Heart right ventricle (tissue), 16 donors: Measurements from ENCODE around the gene GORASP1. TPM values are rescaled to one million over a fixed set of nuclear protein-coding genes. Genes with fewer than 3 reads are reported as not detected.

Experiments
- ATAC-seq, 8 donors: fragments of 200-7000 bp; cut with Tn5 transposase; one replicate each; pipeline ENCODE4 v1.9.1; 2020; ENCODE audit warnings: mild to moderate bottlenecking in 8 of 8, moderate library complexity in 8 of 8, moderate number of reproducible peaks in 1 of 8
- DNase-seq, 2 donors: peaks; one replicate each; pipeline ENCODE4 v3.0.0-alpha.2; 2020
- H3K27ac ChIP-seq, 10 donors: fragments of 200-600 bp; sonication (generic) in 2 of 10; one replicate each; pipeline versions ENCODE4 v1.5.0 to v1.8.0; 2020 to 2022; ENCODE audit warnings: mild to moderate bottlenecking in 3 of 10
- H3K27me3 ChIP-seq, 7 donors: fragments of 200-600 bp; one replicate each; pipeline ENCODE4 v1.8.0; 2021 to 2022; ENCODE audit warnings: mild to moderate bottlenecking in 2 of 7
- H3K36me3 ChIP-seq, 9 donors: fragments of 200-600 bp; sonication (generic) in 1 of 9; one replicate each; pipeline versions ENCODE4 v1.5.0 to v1.8.0; 2020 to 2022; ENCODE audit warnings: mild to moderate bottlenecking in 2 of 9
- H3K4me1 ChIP-seq, 9 donors: fragments of 200-600 bp; sonication (generic) in 1 of 9; one replicate each; pipeline versions ENCODE4 v1.5.0 to v1.8.0; 2020 to 2022; ENCODE audit warnings: mild to moderate bottlenecking in 4 of 9
- H3K4me3 ChIP-seq, 10 donors: fragments of 200-600 bp; sonication (generic) in 2 of 10; one replicate each; pipeline versions ENCODE4 v1.5.0 to v1.8.0; 2020 to 2022; ENCODE audit warnings: mild to moderate bottlenecking in 7 of 10, moderate library complexity in 2 of 10
- H3K9me3 ChIP-seq, 11 donors: fragments of 200-600 bp in 10 of 11; sonication (generic) in 2 of 11; one replicate each; pipeline versions ENCODE4 v1.5.0 to v1.8.0; 2013 to 2022; ENCODE audit warnings: mild to moderate bottlenecking in 2 of 11, control low read depth in 1 of 11, moderate library complexity in 1 of 11
- CTCF ChIP-seq, 9 donors: fragments of 200-600 bp; sonication (generic) in 2 of 9; IDR thresholded peaks; one replicate each; pipeline versions ENCODE4 v1.5.0 to v1.8.0; 2021 to 2022; ENCODE audit warnings: antibody characterized with exemption in 9 of 9, mild to moderate bottlenecking in 5 of 9, moderate library complexity in 1 of 9
- WGBS, 2 donors: extraction: QIAGEN DNeasy Blood & Tissue Kit; methylation state at CpG; one replicate each; pipeline ENCODE4 v1.1.7; 2013; ENCODE audit warnings: inconsistent platforms in 1 of 2; 5-methylcytosine and 5-hydroxymethylcytosine counted together
- intact Hi-C, 10 donors: fragments of 100-400 bp; cut with DNase I; formaldehyde crosslinking; loops; one replicate each; pipeline versions ENCODE4 v1.11.1 to v1.14.2; 2022
- polyA plus RNA-seq, 2 donors: library from polyadenylated mRNA; stranded (reverse); fragments of 200-250 nt; gene quantifications; one replicate each; pipeline ENCODE4 v1.2.3, GENCODE V29; 2013
- total RNA-seq, 10 donors: library from RNA; stranded (reverse); fragmentation: NEBNext Ultra II Directional in 3 of 10; extraction: Animal tissue kit (Norgen Biotek cat#: 25700) in 3 of 10; gene quantifications; one replicate each; pipeline versions ENCODE4 v1.2.1 to v1.2.4, GENCODE V29; 2021 to 2023
- donor health status: Arrhythmogenic right ventricular cardiomyopathy.
- donor health status: ischemic (EF 13 %, LVEDD 7.1; RV severe dilation, severe dysfunction).
- donor health status: healthy with polysubstance abuse.
- donor health status: DM: no; HTN: yes; CAD: no.
- donor health status: DM: no; HTN: no; CAD: no.
- donor health status: ischemic (EF 25% LVEDD 6.9; RV normal size, moderate dysfunction).
- donor health status: ischemic (EF 25% LVEDD 5.7; RV mildly dilated, moderate dysfunction).
- donor health status: healthy.
- donor health status: DM: yes; HTN: yes; CAD: no.
- donor health status: Ischemic cardiomyopathy.
- donor health status: ischemic (EF 35%, LVEDD 5.7; RV mildly dilated, moderate dysfunction).
- donor health status: nonischemic (EF 11% LVEDD 7.7; RV severe dilation, severe dysfunction).
- donor health status: DM: yes; HTN: yes; CAD: no.
- donor health status: PGD.
- donor health status: ischemic (EF 29% LVEDD 5.4; RV normal size, mild dysfunction).
- donor health status: nonischemic (EF 23%, LVEDD 6.1; RV moderate dilation, normal function).

Gene GORASP1
- total and polyA plus RNA-seq, 12 donors, result 28.4 to 54.2 (median 40.6) TPM

- intact Hi-C loops, result loop anchor here in 6 of 10 donors (2.0 to 10.0 kb wide), 4 partner anchors 42 to 52 kb away; no protein-coding TSS in a partner anchor
- peaks cover 0 to 22% (median 0%) of the 10 kb centered on the region in 9 donors for H3K36me3 ChIP-seq
- no peaks in the 10 kb centered on the region for H3K27me3 ChIP-seq
- peaks cover 13 to 55% (median 33%) of the 10 kb centered on the region in 9 donors for H3K4me1 ChIP-seq
- 49 to 52% methylated on average over 8 of the region's 8 CpGs for WGBS, 2 donors
- no peak for TF ChIP-seq CTCF (IDR thresholded peaks at IDR 0.05)
- peak; percentile 34 to 83 (median 52) for ATAC-seq
- H3K9me3 ChIP-seq, result no peaks in the 10 kb centered on the region
- H3K27ac ChIP-seq, result peak overlapping the region in 6 of 10 donors; percentile 9 to 63 (median 47)
- DNase-seq, result peak; percentile 49 to 50
- no peak overlapping the region for H3K4me3 ChIP-seq
Measured at GRCh38 chr3:39135170-39135805, 27.9 kb upstream of the GORASP1 start.

GRCh38 chr3:39134305-39134704 is 26.9 kb upstream of the GORASP1 start:
- Histone ChIP-seq H3K36me3 (peaks cover 0 to 19% (median 0%) of the 10 kb centered on the region in 9 donors), H3K27me3 (no peaks in the 10 kb centered on the region), H3K4me3 (no peak overlapping the region), H3K4me1 (peaks cover 8 to 45% (median 28%) of the 10 kb centered on the region in 9 donors), H3K9me3 (no peaks in the 10 kb centered on the region), H3K27ac (peak overlapping the region in 3 of 10 donors; percentile 18 to 29 (median 26))
- 79 to 85% methylated on average over 7 of the region's 7 CpGs for WGBS, 2 donors
- no peak for ATAC-seq
- no peak for DNase-seq
- intact Hi-C loops, result loop anchor here in 4 of 10 donors (2.0 to 10.0 kb wide), 2 partner anchors 46 to 50 kb away; no protein-coding TSS in a partner anchor
- no peak for TF ChIP-seq CTCF (IDR thresholded peaks at IDR 0.05)

- peaks cover 8 to 40% (median 26%) of the 10 kb centered on the region in 9 donors for H3K4me1 ChIP-seq
- no peak overlapping the region for H3K4me3 ChIP-seq
- no peaks in the 10 kb centered on the region for H3K9me3 ChIP-seq
- no peak for DNase-seq
- peaks cover 0 to 20% (median 0%) of the 10 kb centered on the region in 9 donors for H3K36me3 ChIP-seq
- intact Hi-C loops, result loop anchor here in 4 of 10 donors (2.0 to 10.0 kb wide), 2 partner anchors 47 to 51 kb away; no protein-coding TSS in a partner anchor
- 74 to 96% methylated on average over 5 to 6 of the region's 6 CpGs for WGBS, 2 donors
- no peaks in the 10 kb centered on the region for H3K27me3 ChIP-seq
- ATAC-seq, result no peak
- H3K27ac ChIP-seq, result peak overlapping the region in 2 of 10 donors; percentile 18 to 29
- TF ChIP-seq CTCF (IDR thresholded peaks at IDR 0.05), result no peak
Measured at GRCh38 chr3:39133822-39134221, 26.4 kb upstream of the GORASP1 start.

- no peaks in the 10 kb centered on the region for H3K27me3 ChIP-seq
- 100% methylated on average over 1 of the region's 1 CpG for WGBS, 2 donors
- ATAC-seq (no peak), DNase-seq (no peak)
- no peaks in the 10 kb centered on the region for H3K9me3 ChIP-seq
- no peak for TF ChIP-seq CTCF (IDR thresholded peaks at IDR 0.05)
- no peak overlapping the region for H3K4me3 ChIP-seq
- intact Hi-C loops, result loop anchor here in 3 of 10 donors (10.0 kb wide), 1 partner anchor 52 kb away; no protein-coding TSS in a partner anchor
- peaks cover 0 to 17% (median 0%) of the 10 kb centered on the region in 9 donors for H3K36me3 ChIP-seq
- H3K4me1 ChIP-seq, result peaks cover 8 to 35% (median 22%) of the 10 kb centered on the region in 9 donors
- H3K27ac ChIP-seq, result no peak overlapping the region
Measured at GRCh38 chr3:39133093-39133490, 25.7 kb upstream of the GORASP1 start.
